Measurements from ENCODE around the gene GANAB. TPM values are rescaled to one million over a fixed set of nuclear protein-coding genes. Genes with fewer than 3 reads are reported as not detected.
A peak's percentile ranks its signal among the peaks of the same experiment; 100 is the strongest.

Gene GANAB
- total and polyA plus RNA-seq, 2 of the 13 experiments (the other 11 are each of a cell fraction or from before 2014, with no cell fraction given), result 99.5 to 234 TPM

DNA sequence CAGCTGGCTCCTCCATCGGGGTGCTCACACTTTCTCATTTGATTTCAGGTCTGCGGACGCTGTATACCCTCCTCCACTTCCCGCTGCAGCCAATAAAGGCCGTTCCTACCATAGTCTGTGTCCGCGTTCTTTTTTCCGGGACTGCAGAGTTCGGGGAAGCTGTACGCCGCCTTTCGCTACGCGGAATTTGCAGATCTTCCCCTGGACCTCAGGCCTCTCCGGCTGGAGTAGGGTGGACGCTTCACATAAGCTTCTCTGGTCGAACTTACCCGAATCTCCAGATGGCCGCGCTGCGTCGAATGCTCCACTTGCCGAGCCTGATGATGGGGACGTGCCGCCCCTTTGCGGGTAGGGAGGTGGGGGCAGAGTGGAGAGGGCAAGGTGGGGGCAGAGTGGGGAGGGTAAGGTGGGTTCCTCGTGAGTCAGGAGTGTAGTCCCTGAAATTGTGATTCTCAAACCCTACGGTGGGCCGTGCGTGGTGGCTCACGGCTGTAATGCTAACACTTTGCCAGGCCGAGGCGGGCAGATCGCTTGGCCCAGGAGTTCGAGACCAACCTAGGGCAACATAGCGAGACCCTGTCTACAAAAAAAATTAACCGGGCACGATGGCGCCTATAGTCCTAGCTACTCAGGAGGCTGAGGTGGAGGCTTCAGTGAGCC lies 19.3 kb upstream of the GANAB start (continued):
- TF ChIP-seq ZNF512B (CRISPR knock-in tag; IDR thresholded peaks at IDR 0.05; ENCODE audit: borderline replicate concordance), result no peak
- no peak for TF ChIP-seq ZNF33A (CRISPR knock-in tag; IDR thresholded peaks at IDR 0.05; ENCODE audit: borderline replicate concordance)
- no peak for TF ChIP-seq RELA (CRISPR knock-in tag; IDR thresholded peaks at IDR 0.05)
- 0 out of 2 replicates have a peak, but pooled peaks have one; percentile 49 for TF ChIP-seq ZNF790 (CRISPR knock-in tag; IDR thresholded peaks at IDR 0.05; ENCODE audit: borderline replicate concordance)
- no peak for TF ChIP-seq NCOA2 (CRISPR knock-in tag; IDR thresholded peaks at IDR 0.05)
- TF ChIP-seq ZNF556 (CRISPR knock-in tag; IDR thresholded peaks at IDR 0.05; ENCODE audit: borderline replicate concordance), result peak; percentile 47
- TF ChIP-seq, protein P1, sequence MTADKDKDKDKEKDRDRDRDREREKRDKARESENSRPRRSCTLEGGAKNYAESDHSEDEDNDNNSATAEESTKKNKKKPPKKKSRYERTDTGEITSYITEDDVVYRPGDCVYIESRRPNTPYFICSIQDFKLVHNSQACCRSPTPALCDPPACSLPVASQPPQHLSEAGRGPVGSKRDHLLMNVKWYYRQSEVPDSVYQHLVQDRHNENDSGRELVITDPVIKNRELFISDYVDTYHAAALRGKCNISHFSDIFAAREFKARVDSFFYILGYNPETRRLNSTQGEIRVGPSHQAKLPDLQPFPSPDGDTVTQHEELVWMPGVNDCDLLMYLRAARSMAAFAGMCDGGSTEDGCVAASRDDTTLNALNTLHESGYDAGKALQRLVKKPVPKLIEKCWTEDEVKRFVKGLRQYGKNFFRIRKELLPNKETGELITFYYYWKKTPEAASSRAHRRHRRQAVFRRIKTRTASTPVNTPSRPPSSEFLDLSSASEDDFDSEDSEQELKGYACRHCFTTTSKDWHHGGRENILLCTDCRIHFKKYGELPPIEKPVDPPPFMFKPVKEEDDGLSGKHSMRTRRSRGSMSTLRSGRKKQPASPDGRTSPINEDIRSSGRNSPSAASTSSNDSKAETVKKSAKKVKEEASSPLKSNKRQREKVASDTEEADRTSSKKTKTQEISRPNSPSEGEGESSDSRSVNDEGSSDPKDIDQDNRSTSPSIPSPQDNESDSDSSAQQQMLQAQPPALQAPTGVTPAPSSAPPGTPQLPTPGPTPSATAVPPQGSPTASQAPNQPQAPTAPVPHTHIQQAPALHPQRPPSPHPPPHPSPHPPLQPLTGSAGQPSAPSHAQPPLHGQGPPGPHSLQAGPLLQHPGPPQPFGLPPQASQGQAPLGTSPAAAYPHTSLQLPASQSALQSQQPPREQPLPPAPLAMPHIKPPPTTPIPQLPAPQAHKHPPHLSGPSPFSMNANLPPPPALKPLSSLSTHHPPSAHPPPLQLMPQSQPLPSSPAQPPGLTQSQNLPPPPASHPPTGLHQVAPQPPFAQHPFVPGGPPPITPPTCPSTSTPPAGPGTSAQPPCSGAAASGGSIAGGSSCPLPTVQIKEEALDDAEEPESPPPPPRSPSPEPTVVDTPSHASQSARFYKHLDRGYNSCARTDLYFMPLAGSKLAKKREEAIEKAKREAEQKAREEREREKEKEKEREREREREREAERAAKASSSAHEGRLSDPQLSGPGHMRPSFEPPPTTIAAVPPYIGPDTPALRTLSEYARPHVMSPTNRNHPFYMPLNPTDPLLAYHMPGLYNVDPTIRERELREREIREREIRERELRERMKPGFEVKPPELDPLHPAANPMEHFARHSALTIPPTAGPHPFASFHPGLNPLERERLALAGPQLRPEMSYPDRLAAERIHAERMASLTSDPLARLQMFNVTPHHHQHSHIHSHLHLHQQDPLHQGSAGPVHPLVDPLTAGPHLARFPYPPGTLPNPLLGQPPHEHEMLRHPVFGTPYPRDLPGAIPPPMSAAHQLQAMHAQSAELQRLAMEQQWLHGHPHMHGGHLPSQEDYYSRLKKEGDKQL (CRISPR knock-in tag; IDR thresholded peaks at IDR 0.05; ENCODE audit: low read depth), result no peak; the same call in 1 of the 2 replicates
- no peak for TF ChIP-seq TAF15 (IDR thresholded peaks at IDR 0.05; ENCODE audit: low read depth, low read length, poor library complexity, severe bottlenecking)
- TF ChIP-seq ISX (CRISPR knock-in tag; conservative IDR thresholded peaks at IDR 0.05), result no peak
- no peak for TF ChIP-seq HNRNPH1 (optimal IDR thresholded peaks at IDR 0.05; ENCODE audit: low read depth, low read length)
- TF ChIP-seq, protein P2, sequence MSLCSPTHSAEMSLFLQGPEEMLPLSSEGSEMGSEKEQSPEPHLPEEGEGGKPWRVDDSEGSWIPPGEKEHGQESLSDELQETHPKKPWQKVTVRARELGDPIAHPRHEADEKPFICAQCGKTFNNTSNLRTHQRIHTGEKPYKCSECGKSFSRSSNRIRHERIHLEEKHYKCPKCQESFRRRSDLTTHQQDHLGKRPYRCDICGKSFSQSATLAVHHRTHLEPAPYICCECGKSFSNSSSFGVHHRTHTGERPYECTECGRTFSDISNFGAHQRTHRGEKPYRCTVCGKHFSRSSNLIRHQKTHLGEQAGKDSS (CRISPR knock-in tag; IDR thresholded peaks at IDR 0.05; ENCODE audit: borderline replicate concordance, low read depth), result no peak
- TF ChIP-seq, protein P3, sequence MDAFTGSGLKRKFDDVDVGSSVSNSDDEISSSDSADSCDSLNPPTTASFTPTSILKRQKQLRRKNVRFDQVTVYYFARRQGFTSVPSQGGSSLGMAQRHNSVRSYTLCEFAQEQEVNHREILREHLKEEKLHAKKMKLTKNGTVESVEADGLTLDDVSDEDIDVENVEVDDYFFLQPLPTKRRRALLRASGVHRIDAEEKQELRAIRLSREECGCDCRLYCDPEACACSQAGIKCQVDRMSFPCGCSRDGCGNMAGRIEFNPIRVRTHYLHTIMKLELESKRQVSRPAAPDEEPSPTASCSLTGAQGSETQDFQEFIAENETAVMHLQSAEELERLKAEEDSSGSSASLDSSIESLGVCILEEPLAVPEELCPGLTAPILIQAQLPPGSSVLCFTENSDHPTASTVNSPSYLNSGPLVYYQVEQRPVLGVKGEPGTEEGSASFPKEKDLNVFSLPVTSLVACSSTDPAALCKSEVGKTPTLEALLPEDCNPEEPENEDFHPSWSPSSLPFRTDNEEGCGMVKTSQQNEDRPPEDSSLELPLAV (CRISPR knock-in tag; conservative IDR thresholded peaks at IDR 0.05; ENCODE audit: low read depth), result no peak
- TF ChIP-seq, protein P4, sequence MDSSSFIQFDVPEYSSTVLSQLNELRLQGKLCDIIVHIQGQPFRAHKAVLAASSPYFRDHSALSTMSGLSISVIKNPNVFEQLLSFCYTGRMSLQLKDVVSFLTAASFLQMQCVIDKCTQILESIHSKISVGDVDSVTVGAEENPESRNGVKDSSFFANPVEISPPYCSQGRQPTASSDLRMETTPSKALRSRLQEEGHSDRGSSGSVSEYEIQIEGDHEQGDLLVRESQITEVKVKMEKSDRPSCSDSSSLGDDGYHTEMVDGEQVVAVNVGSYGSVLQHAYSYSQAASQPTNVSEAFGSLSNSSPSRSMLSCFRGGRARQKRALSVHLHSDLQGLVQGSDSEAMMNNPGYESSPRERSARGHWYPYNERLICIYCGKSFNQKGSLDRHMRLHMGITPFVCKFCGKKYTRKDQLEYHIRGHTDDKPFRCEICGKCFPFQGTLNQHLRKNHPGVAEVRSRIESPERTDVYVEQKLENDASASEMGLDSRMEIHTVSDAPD (CRISPR knock-in tag; IDR thresholded peaks at IDR 0.05), result no peak
- no peak for TF ChIP-seq CSRNP1 (CRISPR knock-in tag; IDR thresholded peaks at IDR 0.05)
